Activated CD4-positive, alpha-beta T cell treated with anti-CD3 and anti-CD28 coated beads, Interleukin-2, amount 50 U/mL, for 4 hours (primary cell): Measurements from ENCODE around the gene APMAP.

Experiments used
- DNase-seq, 2 experiments: peaks; one replicate each; pipeline ENCODE4 v3.0.0-alpha.2; 2020

APMAP gene

GRCh38 chr20:24985802-24986201 lies 6.7 kb downstream of the APMAP start:
- no peak for DNase-seq

GRCh38 chr20:24984961-24985640 lies 7.5 kb downstream of the APMAP start:
- DNase-seq: no peak

- DNase-seq: no peak
These were observed 8.7 kb downstream of the APMAP start for GRCh38 chr20:24983896-24984295.

GRCh38 chr20:24981790-24982189 lies 10.8 kb downstream of the APMAP start:
- no peak for DNase-seq

GRCh38 chr20:24981282-24981681 lies 11.3 kb downstream of the APMAP start:
- no peak for DNase-seq

- DNase-seq: no peak
These were observed 12.1 kb downstream of the APMAP start for GRCh38 chr20:24980291-24981053.

- DNase-seq: no peak
These were observed 13.3 kb downstream of the APMAP start for GRCh38 chr20:24979036-24979960.

GRCh38 chr20:24978513-24978912 lies 14.0 kb downstream of the APMAP start:
- no peak for DNase-seq

GRCh38 chr20:24977797-24978196 lies 14.8 kb downstream of the APMAP start:
- DNase-seq: no peak

GRCh38 chr20:24977336-24977735 lies 15.2 kb downstream of the APMAP start:
- no peak for DNase-seq

GRCh38 chr20:24972341-24972740 lies 20.2 kb downstream of the APMAP start:
- DNase-seq: no peak

GRCh38 chr20:24971376-24972101 lies 21.0 kb downstream of the APMAP start:
- no peak for DNase-seq

GRCh38 chr20:24970754-24971153 lies 21.8 kb downstream of the APMAP start:
- DNase-seq: no peak

GRCh38 chr20:24970030-24970553 lies 22.5 kb downstream of the APMAP start:
- no peak for DNase-seq

GRCh38 chr20:24969186-24970029 lies 23.1 kb downstream of the APMAP start:
- no peak for DNase-seq

- DNase-seq: no peak
These were observed 24.2 kb downstream of the APMAP start for GRCh38 chr20:24968278-24968800.

- no peak for DNase-seq
These were observed 26.1 kb downstream of the APMAP start for GRCh38 chr20:24966317-24967012.

GRCh38 chr20:24965065-24965919 lies 27.3 kb downstream of the APMAP start:
- DNase-seq: no peak

GRCh38 chr20:24964506-24964840 lies 28.1 kb downstream of the APMAP start:
- no peak for DNase-seq
